Endothelial cell of umbilical vein (primary cell): ENCODE measurements around the gene SREBF1. TPM values are rescaled to one million over a fixed set of nuclear protein-coding genes. Genes with fewer than 3 reads are reported as not detected.

Source experiments
- BruUV-seq: library from RNA; stranded (reverse); fragments of 400-500 nt; replicated peaks from 2 replicates; lab custom pipeline; 2021; lab: Mats Ljungman, UMichigan
- CTCF ChIA-PET: fragments of 300-600, 350-600 bp; sonication (Branson Sonifier 250); formaldehyde crosslinking; loops from one replicate; lab custom pipeline; 2021; ENCODE audit warnings: antibody characterized with exemption, inconsistent platforms; lab: Charles Lee
- POLR2A ChIA-PET: fragments of 300-600, 350-600 bp; sonication (Branson Sonifier 250); formaldehyde crosslinking; loops from one replicate; lab custom pipeline; 2021; ENCODE audit warnings: antibody characterized with exemption, inconsistent platforms; lab: Charles Lee
- DNase-seq: peaks from one replicate; pipeline ENCODE4 v3.0.0-alpha.2; 2011; ENCODE audit warnings: low read depth, low spot score
- FAIRE-seq: peaks from 2 replicates; lab custom pipeline; 2011; peaks lifted over from hg19 to GRCh38; lab: Jason Lieb, UNC
- H2AFZ ChIP-seq: 2 replicates; pipeline ENCODE4 v1.6.0; 2012; ENCODE audit warnings: low read depth, low read length, control low read depth, inconsistent platforms
- H3K27ac ChIP-seq: 2 replicates; pipeline ENCODE4 v1.5.1; 2011; ENCODE audit warnings: low read depth, mild to moderate bottlenecking, control low read depth, low read length, moderate library complexity; ENCODE audit not compliant: insufficient read depth
- H3K27me3 ChIP-seq, 2 experiments: 2 replicates each; pipeline versions ENCODE4 v1.6.0 to v1.6.1; 2011; ENCODE audit warnings: low read length in 2 of 2, mixed read lengths in 1 of 2; ENCODE audit not compliant: control insufficient read depth in 2 of 2, insufficient read depth in 2 of 2
- H3K36me3 ChIP-seq, 2 experiments: 2 replicates in 1 of 2; 3 replicates in 1 of 2; pipeline ENCODE4 v1.5.1; 2011; ENCODE audit warnings: low read length in 2 of 2, mild to moderate bottlenecking in 1 of 2, moderate library complexity in 1 of 2; ENCODE audit not compliant: control insufficient read depth in 2 of 2, insufficient read depth in 2 of 2; ENCODE audit errors: extremely low read depth in 1 of 2
- H3K4me1 ChIP-seq: 3 replicates; pipeline ENCODE4 v1.5.1; 2011; ENCODE audit warnings: mild to moderate bottlenecking, low read length; ENCODE audit not compliant: control insufficient read depth, insufficient read depth; ENCODE audit errors: extremely low read depth
- H3K4me2 ChIP-seq: 2 replicates; pipeline ENCODE4 v1.6.1; 2011; ENCODE audit warnings: low read length, control low read depth, mixed read lengths; ENCODE audit not compliant: insufficient read depth
- H3K4me3 ChIP-seq, 3 experiments: fragments of 200-600 bp in 1 of 3; sonication (generic), shearing (Covaris generic) in 1 of 3; replicated peaks in 1 of 3; 2 replicates each; pipeline ENCODE4 v1.5.1; 2011 to 2016; ENCODE audit warnings: control low read depth in 3 of 3, low read length in 3 of 3, mild to moderate bottlenecking in 2 of 3, inconsistent platforms in 1 of 3, low read depth in 1 of 3, moderate library complexity in 1 of 3; ENCODE audit not compliant: insufficient read depth in 1 of 3
- H3K79me2 ChIP-seq: 2 replicates; pipeline ENCODE4 v1.6.0; 2012; ENCODE audit warnings: low read length, inconsistent platforms; ENCODE audit not compliant: control insufficient read depth, insufficient read depth
- H3K9ac ChIP-seq: replicated peaks from 2 replicates; pipeline ENCODE3; 2011; ENCODE audit warnings: low read length, control low read depth; ENCODE audit not compliant: insufficient read depth; ENCODE audit errors: extremely low read depth
- H3K9me1 ChIP-seq: replicated peaks from 3 replicates; pipeline ENCODE4 v1.6.0; 2011; ENCODE audit warnings: mild to moderate bottlenecking, low read length; ENCODE audit not compliant: control insufficient read depth, insufficient read depth; ENCODE audit errors: extremely low read depth
- H3K9me3 ChIP-seq: replicated peaks from 2 replicates; pipeline ENCODE4 v1.5.1; 2012; ENCODE audit warnings: low read length, inconsistent platforms; ENCODE audit not compliant: control insufficient read depth, insufficient read depth
- H4K20me1 ChIP-seq: replicated peaks from 2 replicates; pipeline ENCODE3; 2011; ENCODE audit warnings: mild to moderate bottlenecking, low read length; ENCODE audit not compliant: control insufficient read depth, insufficient read depth; ENCODE audit errors: extremely low read depth
- CTCF ChIP-seq, 2 donors: IDR thresholded peaks; 1 replicate in 1 of 2; 2 replicates in 1 of 2; pipeline ENCODE4 v1.5.1; 2011; ENCODE audit warnings: low read length in 2 of 2, mild to moderate bottlenecking in 2 of 2, moderate library complexity in 2 of 2, control low read depth in 1 of 2, inconsistent platforms in 1 of 2, low read depth in 1 of 2; ENCODE audit not compliant: insufficient read depth in 1 of 2; ENCODE audit errors: extremely low read depth in 1 of 2
- EZH2 ChIP-seq: IDR thresholded peaks from 2 replicates; pipeline ENCODE4 v1.6.1; 2012; ENCODE audit warnings: borderline replicate concordance, low read depth, mild to moderate bottlenecking, moderate library complexity, low read length, inconsistent platforms; ENCODE audit not compliant: severe bottlenecking
- FOS ChIP-seq: IDR thresholded peaks from 2 replicates; pipeline ENCODE4 v1.6.1; 2011; ENCODE audit warnings: mild to moderate bottlenecking, low read length, moderate library complexity, borderline replicate concordance; ENCODE audit not compliant: insufficient read depth
- GATA2 ChIP-seq: IDR thresholded peaks from 2 replicates; pipeline ENCODE4 v1.7.0; 2011; ENCODE audit warnings: low read depth, mild to moderate bottlenecking, moderate library complexity, mixed read lengths, low read length; ENCODE audit not compliant: insufficient read length, insufficient read depth
- JUN ChIP-seq: IDR thresholded peaks from 2 replicates; pipeline ENCODE4 v1.6.1; 2011; ENCODE audit warnings: borderline replicate concordance, low read depth; ENCODE audit not compliant: insufficient read length, insufficient read depth
- MAX ChIP-seq: IDR thresholded peaks from 2 replicates; pipeline ENCODE4 v1.6.1; 2011; ENCODE audit not compliant: insufficient read depth, insufficient read length
- MYC ChIP-seq: IDR thresholded peaks from one replicate; pipeline ENCODE4 v1.6.1; 2011; ENCODE audit warnings: mild to moderate bottlenecking, low read depth, low read length
- POLR2A ChIP-seq: IDR thresholded peaks from 2 replicates; pipeline ENCODE4 v1.6.1; 2012; ENCODE audit warnings: low read depth, mild to moderate bottlenecking, control low read depth, low read length
- POLR2AphosphoS5 ChIP-seq: IDR thresholded peaks from 2 replicates; pipeline ENCODE4 v1.6.1; 2012; ENCODE audit warnings: low read depth, mild to moderate bottlenecking, control low read depth, low read length, moderate library complexity; ENCODE audit not compliant: insufficient read depth
- dilution Hi-C: fragments of 300-500 bp; cut with MboI; formaldehyde crosslinking; loops from one replicate; pipeline ENCODE4 v1.15.0; 2019; ENCODE audit warnings: low sequenced_read_pairs; ENCODE audit not compliant: extremely low pct_ligation_motif_present
- intact Hi-C: fragments of 100-400 bp; cut with micrococcal nuclease; formaldehyde crosslinking; loops from one replicate; pipeline ENCODE4 v1.10.0; 2022
- polyA plus RNA-seq, 4 experiments: library from polyadenylated mRNA; depleted of rRNA in 3 of 4; stranded (reverse) in 3 of 4; unstranded in 1 of 4; fragments of >200 nt; gene quantifications; 2 replicates each; pipeline versions ENCODE4 v1.2.1 to v1.2.3, GENCODE V29; 2011 to 2012; ENCODE audit warnings: missing spikeins in 1 of 4
- total RNA-seq: library from RNA; stranded (reverse); gene quantifications from 2 replicates; pipeline ENCODE4 v1.2.3, GENCODE V29; 2021

Gene SREBF1
- total and polyA plus RNA-seq, 2 donors (not counting 3 experiments of a cell fraction or from before 2014, with no cell fraction given) = 50.4 to 109 TPM

DNA sequence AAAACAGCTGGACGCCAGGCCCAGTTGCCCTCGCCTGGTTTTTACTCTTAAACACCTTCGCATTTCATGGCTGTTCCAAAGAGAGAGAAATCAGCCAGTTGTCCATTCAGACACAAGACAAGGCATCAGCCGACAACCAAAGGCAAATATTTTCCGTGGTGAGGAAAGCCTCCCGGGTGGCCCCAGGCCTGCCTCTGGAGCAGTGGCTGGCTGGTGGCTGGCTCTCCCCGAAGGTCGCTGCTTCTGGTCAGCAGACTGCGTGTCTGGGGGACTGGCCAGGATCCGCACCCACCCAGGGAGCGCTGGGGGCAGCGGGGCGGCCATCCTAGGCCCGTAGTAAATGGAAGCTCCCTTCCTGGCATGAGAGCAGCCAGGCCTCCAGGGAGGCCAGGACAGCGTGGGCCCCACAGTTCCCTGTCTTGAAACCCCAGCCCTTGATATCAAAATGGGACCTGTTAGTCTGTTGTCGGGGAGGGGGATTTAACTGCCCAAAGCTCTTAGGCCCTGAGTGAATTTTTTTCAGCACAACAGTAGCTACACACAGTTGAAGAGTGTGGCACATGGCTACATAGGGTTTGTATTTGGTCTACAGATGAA lies 57.7 kb downstream of the SREBF1 start:
- POLR2A ChIA-PET = no interaction called here
- CTCF ChIA-PET = no interaction called here
- no peaks in the 10 kb centered on the region for H3K27me3 ChIP-seq
- H3K27ac ChIP-seq = no peak overlapping the region
- H3K36me3 ChIP-seq = peaks cover 0 to 5% of the 10 kb centered on the region in 2 experiments
- no peaks in the 10 kb centered on the region for H3K9me3 ChIP-seq
- no peaks in the 10 kb centered on the region for H3K9me1 ChIP-seq
- no peak overlapping the region for H2AFZ ChIP-seq
- TF ChIP-seq CTCF (IDR thresholded peaks at IDR 0.05; ENCODE audit: extremely low read depth in 1 of 2, insufficient read depth in 1 of 2, low read depth in 1 of 2, low read length in 2 of 2) = no peak
- TF ChIP-seq FOS = no peak
- TF ChIP-seq EZH2 = no peak
- no peak for TF ChIP-seq MYC
- no peak for TF ChIP-seq JUN
- no peak for TF ChIP-seq POLR2AphosphoS5
- no peak for TF ChIP-seq GATA2
- TF ChIP-seq MAX = no peak
- TF ChIP-seq POLR2A = no peak
- no peak overlapping the region for H3K4me3 ChIP-seq
- H3K79me2 ChIP-seq = peaks cover 2% of the 10 kb centered on the region
- no peak overlapping the region for H3K4me2 ChIP-seq
- dilution Hi-C loops = no loop called here
- no peak for FAIRE-seq
- intact Hi-C loops = no loop called here
- BruUV-seq = no TSS peak
- H3K4me1 ChIP-seq = peaks cover 30% of the 10 kb centered on the region
- H3K9ac ChIP-seq = no peak overlapping the region
- DNase-seq = no peak
- H4K20me1 ChIP-seq = peaks cover 3% of the 10 kb centered on the region
